Stimulated activated CD4-positive, alpha-beta T cell treated with anti-CD3 and anti-CD28 coated beads, Interleukin-1b, Interleukin-23, amount 100 ng/mL, for 24 hours (primary cell): ENCODE results near the gene PLCB4.

Experiments used
- DNase-seq, 4 experiments: peaks; one replicate each; pipeline ENCODE4 v3.0.0-alpha.2; 2020; ENCODE audit warnings: low read depth in 4 of 4, low spot score in 1 of 4

PLCB4 gene

GRCh38 chr20:9397928-9398327, 329.0 kb downstream of the PLCB4 start:
- no peak for DNase-seq

- DNase-seq = no peak
Measured at GRCh38 chr20:9398882-9399281, 330.0 kb downstream of the PLCB4 start.

GRCh38 chr20:9399322-9399721, 330.4 kb downstream of the PLCB4 start:
- no peak for DNase-seq

GRCh38 chr20:9400171-9401025, 331.5 kb downstream of the PLCB4 start:
- DNase-seq = no peak

- no peak for DNase-seq
Measured at GRCh38 chr20:9401371-9401770, 332.5 kb downstream of the PLCB4 start.

- no peak for DNase-seq
Measured at GRCh38 chr20:9402141-9402540, 333.3 kb downstream of the PLCB4 start.

- DNase-seq = no peak
Measured at GRCh38 chr20:9402546-9402945, 333.7 kb downstream of the PLCB4 start.

GRCh38 chr20:9403448-9403847, 334.6 kb downstream of the PLCB4 start:
- DNase-seq = no peak

GRCh38 chr20:9407805-9408421, 339.0 kb downstream of the PLCB4 start:
- peak; percentile 5 to 34 (median 16) for DNase-seq

- DNase-seq = no peak
Measured at GRCh38 chr20:9408422-9409300, 339.8 kb downstream of the PLCB4 start.

GRCh38 chr20:9409352-9409751, 340.5 kb downstream of the PLCB4 start:
- DNase-seq = no peak

GRCh38 chr20:9409981-9410380, 341.1 kb downstream of the PLCB4 start:
- DNase-seq = no peak

- no peak for DNase-seq
Measured at GRCh38 chr20:9411833-9412232, 342.9 kb downstream of the PLCB4 start.

- DNase-seq = no peak
Measured at GRCh38 chr20:9412309-9412708, 343.4 kb downstream of the PLCB4 start.

GRCh38 chr20:9413001-9413400, 344.1 kb downstream of the PLCB4 start:
- DNase-seq = no peak

- DNase-seq = no peak
Measured at GRCh38 chr20:9415426-9415825, 346.5 kb downstream of the PLCB4 start.

- DNase-seq = no peak
Measured at GRCh38 chr20:9416421-9416820, 347.5 kb downstream of the PLCB4 start.

GRCh38 chr20:9417665-9418064, 348.8 kb downstream of the PLCB4 start:
- DNase-seq = no peak

- no peak for DNase-seq
Measured at GRCh38 chr20:9422321-9423057, 353.6 kb downstream of the PLCB4 start.

- DNase-seq = no peak
Measured at GRCh38 chr20:9424551-9424950, 355.7 kb downstream of the PLCB4 start.
